HFF-Myc (cell line): ENCODE measurements around the gene CARD10.

Source experiments
- DNase-seq: peaks from one replicate; pipeline ENCODE4 v3.0.0-alpha.2; 2011; ENCODE audit warnings: low read depth; ENCODE audit errors: extremely low read depth
- H3K4me3 ChIP-seq: replicated peaks from 2 replicates; pipeline ENCODE4 v1.5.1; 2011; ENCODE audit warnings: low read depth, mild to moderate bottlenecking, control low read depth, low read length
- TF ChIP-seq, protein P1 (sequence below): IDR thresholded peaks from 2 replicates; pipeline ENCODE4 v1.5.1; 2012; ENCODE audit warnings: mild to moderate bottlenecking, low read depth, low read length, control low read depth; ENCODE audit errors: missing control alignments

CARD10 gene

GRCh38 chr22:37497062-37497599 lies 22.1 kb downstream of the CARD10 start:
- DNase-seq: peak; percentile 81
- TF ChIP-seq, protein P1, sequence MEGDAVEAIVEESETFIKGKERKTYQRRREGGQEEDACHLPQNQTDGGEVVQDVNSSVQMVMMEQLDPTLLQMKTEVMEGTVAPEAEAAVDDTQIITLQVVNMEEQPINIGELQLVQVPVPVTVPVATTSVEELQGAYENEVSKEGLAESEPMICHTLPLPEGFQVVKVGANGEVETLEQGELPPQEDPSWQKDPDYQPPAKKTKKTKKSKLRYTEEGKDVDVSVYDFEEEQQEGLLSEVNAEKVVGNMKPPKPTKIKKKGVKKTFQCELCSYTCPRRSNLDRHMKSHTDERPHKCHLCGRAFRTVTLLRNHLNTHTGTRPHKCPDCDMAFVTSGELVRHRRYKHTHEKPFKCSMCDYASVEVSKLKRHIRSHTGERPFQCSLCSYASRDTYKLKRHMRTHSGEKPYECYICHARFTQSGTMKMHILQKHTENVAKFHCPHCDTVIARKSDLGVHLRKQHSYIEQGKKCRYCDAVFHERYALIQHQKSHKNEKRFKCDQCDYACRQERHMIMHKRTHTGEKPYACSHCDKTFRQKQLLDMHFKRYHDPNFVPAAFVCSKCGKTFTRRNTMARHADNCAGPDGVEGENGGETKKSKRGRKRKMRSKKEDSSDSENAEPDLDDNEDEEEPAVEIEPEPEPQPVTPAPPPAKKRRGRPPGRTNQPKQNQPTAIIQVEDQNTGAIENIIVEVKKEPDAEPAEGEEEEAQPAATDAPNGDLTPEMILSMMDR: no peak
- no peak overlapping the region for H3K4me3 ChIP-seq

GRCh38 chr22:37496651-37497050 lies 22.6 kb downstream of the CARD10 start:
- TF ChIP-seq, protein P1: no peak
- no peak overlapping the region for H3K4me3 ChIP-seq
- no peak for DNase-seq

GRCh38 chr22:37493979-37494378 lies 25.2 kb downstream of the CARD10 start:
- DNase-seq: no peak
- TF ChIP-seq, protein P1: no peak
- no peak overlapping the region for H3K4me3 ChIP-seq

DNA sequence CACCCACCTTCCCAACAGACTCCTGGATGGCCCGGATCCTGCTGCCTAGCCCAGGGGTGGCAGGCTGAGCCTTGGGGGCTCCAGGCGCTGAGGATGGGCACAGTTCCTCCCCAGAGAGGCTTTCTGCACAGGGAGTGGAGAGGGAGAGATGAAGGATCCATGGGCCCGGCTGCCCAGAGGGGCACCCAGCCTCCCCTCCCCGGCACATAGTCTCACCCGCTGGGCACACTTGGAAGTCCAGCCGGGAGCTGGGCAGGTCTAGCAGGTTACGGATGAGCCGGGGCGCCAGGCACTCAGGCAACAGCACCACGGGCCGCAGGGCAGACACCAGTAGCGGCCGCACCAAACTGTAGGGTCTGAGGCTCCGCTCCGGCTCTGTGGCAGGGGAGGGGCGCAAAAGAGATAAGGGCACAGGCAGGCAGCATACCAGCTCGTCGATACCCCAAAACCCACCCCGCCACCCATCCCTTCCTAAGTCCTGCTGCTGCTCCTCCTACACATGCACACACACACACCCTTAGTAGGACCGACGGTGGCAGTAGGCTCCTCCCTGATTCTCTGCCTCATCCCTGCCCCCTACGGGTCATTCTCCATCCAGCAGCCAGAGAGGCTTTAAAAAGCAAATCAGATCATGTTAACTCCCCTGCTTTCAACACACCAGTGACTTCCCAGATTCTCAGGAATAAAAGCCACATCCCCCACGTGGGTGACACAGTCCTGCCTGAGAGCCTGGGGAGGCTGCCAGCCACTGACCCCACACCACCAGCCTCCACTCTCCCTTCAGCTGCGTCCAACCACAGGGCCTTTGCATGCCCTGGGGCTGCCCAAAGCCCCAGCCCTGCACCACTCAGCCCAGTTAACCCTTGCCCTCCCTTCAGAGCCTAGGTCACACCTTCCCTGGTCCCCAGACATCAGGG lies 26.5 kb downstream of the CARD10 start:
- H3K4me3 ChIP-seq: no peak overlapping the region
- TF ChIP-seq, protein P1: peak; percentile 67
- DNase-seq: no peak

DNA sequence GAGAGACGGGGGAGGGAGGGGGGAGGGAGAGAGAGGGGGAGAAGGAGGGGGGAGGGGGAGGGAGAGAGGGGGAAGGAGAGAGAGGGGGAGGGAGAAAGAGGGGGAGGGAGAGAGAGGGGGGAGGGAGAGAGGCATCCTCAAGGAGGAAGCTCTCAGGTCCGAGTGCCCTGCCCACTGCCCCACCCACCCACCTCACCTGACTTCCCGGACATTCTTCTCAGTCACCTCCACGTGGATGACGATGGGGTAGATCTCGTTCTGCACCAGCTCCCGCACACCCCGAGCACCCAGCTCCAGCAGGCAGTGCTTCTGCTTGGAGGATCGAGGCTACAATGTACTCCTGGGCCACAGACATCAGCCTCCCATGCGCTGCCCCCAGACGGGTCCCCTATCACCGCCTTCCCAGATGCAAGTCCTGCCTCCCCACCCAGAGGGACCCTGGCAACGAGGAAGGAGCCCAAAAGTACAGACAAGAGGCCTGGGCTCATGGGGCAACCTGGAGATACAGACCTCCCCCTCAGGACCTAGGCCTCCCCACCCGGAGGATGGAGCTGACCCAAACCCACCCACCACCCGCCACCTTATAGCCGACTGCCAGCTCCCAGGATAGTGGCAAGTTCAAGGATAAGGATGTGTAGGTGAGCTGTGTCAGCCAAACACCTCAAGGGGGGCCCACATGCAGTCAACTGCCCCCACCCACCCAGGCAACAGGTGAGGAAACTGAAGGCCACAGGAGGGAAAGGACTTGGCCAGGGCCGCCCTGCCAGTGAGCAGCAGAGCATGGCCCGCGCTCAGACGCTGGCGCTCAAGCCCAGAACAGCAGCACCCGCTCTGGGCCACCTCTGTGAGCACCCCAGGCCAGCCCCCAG lies 27.4 kb downstream of the CARD10 start:
- DNase-seq: no peak
- TF ChIP-seq, protein P1: no peak
- no peak overlapping the region for H3K4me3 ChIP-seq

DNA sequence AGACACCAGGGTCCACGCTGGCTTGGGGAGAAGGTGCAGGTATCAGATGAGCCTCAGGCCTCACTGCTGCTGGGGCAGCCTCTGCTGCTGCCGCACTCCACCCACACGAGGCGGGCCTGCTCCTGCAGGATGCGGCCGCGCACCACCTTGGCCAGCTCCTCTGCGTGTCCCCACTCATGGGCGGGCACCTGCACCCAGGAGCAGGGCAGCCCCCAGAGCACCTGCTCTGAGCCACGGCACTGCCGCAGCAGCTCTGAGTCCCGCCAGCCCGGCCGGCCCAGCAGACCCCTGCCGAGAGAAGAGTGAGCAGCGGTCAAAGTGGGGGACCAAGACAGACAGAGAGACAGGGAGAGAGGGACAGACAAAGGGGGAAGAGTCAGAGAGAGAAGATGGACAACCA lies 28.1 kb downstream of the CARD10 start:
- no peak for DNase-seq
- no peak overlapping the region for H3K4me3 ChIP-seq
- TF ChIP-seq, protein P1: no peak
